Endothelial cell (in vitro differentiated cells): ENCODE measurements around the gene PTGR1. TPM values are rescaled to one million over a fixed set of nuclear protein-coding genes. Genes with fewer than 3 reads are reported as not detected.

Experiments
- DNase-seq: peaks from one replicate; pipeline ENCODE4 v3.0.0; 2021; ENCODE audit warnings: low spot score
- H3K27ac Mint-ChIP-seq: one replicate; pipeline ENCODE4 v1.8.0; 2021; ENCODE audit warnings: mixed read lengths, inconsistent platforms; ENCODE audit not compliant: unreplicated experiment
- H3K27me3 Mint-ChIP-seq: one replicate; pipeline ENCODE4 v1.8.0; 2021; ENCODE audit warnings: mild to moderate bottlenecking, moderate library complexity, mixed read lengths, inconsistent platforms; ENCODE audit not compliant: unreplicated experiment
- H3K36me3 Mint-ChIP-seq: one replicate; pipeline ENCODE4 v1.8.0; 2021; ENCODE audit warnings: mild to moderate bottlenecking, low read depth, mixed read lengths, inconsistent platforms; ENCODE audit not compliant: unreplicated experiment
- H3K4me1 Mint-ChIP-seq: one replicate; pipeline ENCODE4 v1.8.0; 2021; ENCODE audit warnings: mild to moderate bottlenecking, mixed read lengths, inconsistent platforms; ENCODE audit not compliant: unreplicated experiment
- H3K4me3 Mint-ChIP-seq: one replicate; pipeline ENCODE4 v1.8.0; 2021; ENCODE audit warnings: mild to moderate bottlenecking, mixed read lengths, inconsistent platforms; ENCODE audit not compliant: unreplicated experiment
- H3K9me3 Mint-ChIP-seq: one replicate; pipeline ENCODE4 v1.8.0; 2021; ENCODE audit warnings: mixed read lengths, inconsistent platforms; ENCODE audit not compliant: unreplicated experiment
- total RNA-seq: library from RNA; stranded (reverse); fragmentation: NEBNext Ultra II Directional; extraction: Animal tissue kit (Norgen Biotek cat#: 25700); gene quantifications from one replicate; pipeline ENCODE4 v1.2.1, GENCODE V29; 2021; ENCODE audit not compliant: unreplicated experiment
- TF ChIP-seq, protein P1 (sequence below): fragments of 200-600 bp; sonication (generic); IDR thresholded peaks from one replicate; pipeline ENCODE4 v1.5.0; 2021; ENCODE audit warnings: antibody characterized with exemption; ENCODE audit not compliant: unreplicated experiment

Gene PTGR1
- total RNA-seq, 1 donor from 2014 or later = 45.7 TPM

DNA sequence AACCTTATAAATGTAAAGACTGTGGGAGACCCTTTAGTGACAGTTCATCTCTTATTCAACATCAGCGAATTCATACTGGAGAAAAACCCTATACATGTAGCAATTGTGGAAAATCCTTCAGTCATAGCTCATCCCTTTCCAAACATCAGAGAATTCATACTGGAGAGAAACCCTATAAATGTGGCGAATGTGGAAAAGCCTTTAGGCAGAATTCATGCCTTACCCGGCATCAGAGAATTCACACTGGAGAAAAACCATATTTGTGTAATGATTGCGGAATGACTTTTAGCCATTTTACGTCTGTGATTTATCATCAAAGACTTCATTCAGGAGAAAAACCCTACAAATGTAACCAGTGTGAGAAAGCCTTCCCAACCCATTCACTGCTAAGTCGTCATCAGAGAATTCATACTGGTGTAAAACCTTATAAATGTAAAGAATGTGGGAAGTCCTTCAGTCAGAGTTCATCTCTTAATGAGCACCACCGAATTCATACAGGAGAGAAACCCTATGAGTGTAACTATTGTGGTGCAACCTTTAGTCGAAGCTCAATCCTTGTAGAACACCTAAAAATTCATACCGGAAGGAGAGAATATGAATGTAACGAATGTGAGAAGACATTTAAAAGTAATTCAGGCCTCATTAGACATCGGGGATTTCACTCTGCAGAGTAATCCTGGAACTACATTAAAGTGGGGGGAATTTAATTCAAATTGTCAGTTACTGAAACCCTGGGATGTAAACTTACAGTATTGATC lies 56.8 kb downstream of the PTGR1 start:
- Mint-ChIP-seq H3K27me3 (no peaks in the 10 kb centered on the region), H3K4me3 (peak overlapping the region; percentile 71), H3K27ac (no peak overlapping the region), H3K36me3 (peaks cover 94% of the 10 kb centered on the region), H3K9me3 (peaks cover 40% of the 10 kb centered on the region), H3K4me1 (no peaks in the 10 kb centered on the region)
- no peak for DNase-seq
- TF ChIP-seq, protein P1, sequence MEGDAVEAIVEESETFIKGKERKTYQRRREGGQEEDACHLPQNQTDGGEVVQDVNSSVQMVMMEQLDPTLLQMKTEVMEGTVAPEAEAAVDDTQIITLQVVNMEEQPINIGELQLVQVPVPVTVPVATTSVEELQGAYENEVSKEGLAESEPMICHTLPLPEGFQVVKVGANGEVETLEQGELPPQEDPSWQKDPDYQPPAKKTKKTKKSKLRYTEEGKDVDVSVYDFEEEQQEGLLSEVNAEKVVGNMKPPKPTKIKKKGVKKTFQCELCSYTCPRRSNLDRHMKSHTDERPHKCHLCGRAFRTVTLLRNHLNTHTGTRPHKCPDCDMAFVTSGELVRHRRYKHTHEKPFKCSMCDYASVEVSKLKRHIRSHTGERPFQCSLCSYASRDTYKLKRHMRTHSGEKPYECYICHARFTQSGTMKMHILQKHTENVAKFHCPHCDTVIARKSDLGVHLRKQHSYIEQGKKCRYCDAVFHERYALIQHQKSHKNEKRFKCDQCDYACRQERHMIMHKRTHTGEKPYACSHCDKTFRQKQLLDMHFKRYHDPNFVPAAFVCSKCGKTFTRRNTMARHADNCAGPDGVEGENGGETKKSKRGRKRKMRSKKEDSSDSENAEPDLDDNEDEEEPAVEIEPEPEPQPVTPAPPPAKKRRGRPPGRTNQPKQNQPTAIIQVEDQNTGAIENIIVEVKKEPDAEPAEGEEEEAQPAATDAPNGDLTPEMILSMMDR = no peak

GRCh38 chr9:111533099-111533790 lies 66.2 kb downstream of the PTGR1 start:
- DNase-seq = no peak
- no peak overlapping the region for H3K27ac Mint-ChIP-seq
- peak overlapping the region; percentile 67 for H3K4me3 Mint-ChIP-seq
- TF ChIP-seq, protein P1 = no peak
- peaks cover 4% of the 10 kb centered on the region for H3K4me1 Mint-ChIP-seq
- H3K27me3 Mint-ChIP-seq = no peaks in the 10 kb centered on the region
- H3K9me3 Mint-ChIP-seq = peaks cover 14% of the 10 kb centered on the region
- H3K36me3 Mint-ChIP-seq = peaks cover 49% of the 10 kb centered on the region

DNA sequence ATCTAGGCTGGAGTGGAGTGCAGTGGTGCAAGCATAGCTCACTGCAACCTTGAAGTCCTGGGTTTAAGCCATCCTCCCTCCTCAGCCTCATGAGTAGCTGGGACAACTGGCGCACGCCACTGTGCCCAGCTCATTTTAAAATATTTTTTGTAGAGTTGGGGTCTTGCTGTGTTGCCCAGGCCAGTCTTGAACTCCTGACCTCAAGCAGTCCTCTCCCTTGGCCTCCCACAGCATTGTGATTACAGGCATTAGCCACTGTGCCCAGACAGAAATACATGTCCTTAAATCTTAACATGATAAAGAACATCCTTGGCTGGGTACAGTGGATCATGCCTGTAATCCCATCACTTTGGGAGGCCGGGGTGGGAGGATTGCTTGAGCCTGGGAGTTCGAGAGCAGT lies 67.7 kb downstream of the PTGR1 start:
- H3K36me3 Mint-ChIP-seq = peaks cover 38% of the 10 kb centered on the region
- peaks cover 9% of the 10 kb centered on the region for H3K4me1 Mint-ChIP-seq
- H3K27me3 Mint-ChIP-seq = no peaks in the 10 kb centered on the region
- peaks cover 10% of the 10 kb centered on the region for H3K9me3 Mint-ChIP-seq
- no peak overlapping the region for H3K4me3 Mint-ChIP-seq
- H3K27ac Mint-ChIP-seq = no peak overlapping the region
- no peak for DNase-seq
- TF ChIP-seq, protein P1 = no peak

DNA sequence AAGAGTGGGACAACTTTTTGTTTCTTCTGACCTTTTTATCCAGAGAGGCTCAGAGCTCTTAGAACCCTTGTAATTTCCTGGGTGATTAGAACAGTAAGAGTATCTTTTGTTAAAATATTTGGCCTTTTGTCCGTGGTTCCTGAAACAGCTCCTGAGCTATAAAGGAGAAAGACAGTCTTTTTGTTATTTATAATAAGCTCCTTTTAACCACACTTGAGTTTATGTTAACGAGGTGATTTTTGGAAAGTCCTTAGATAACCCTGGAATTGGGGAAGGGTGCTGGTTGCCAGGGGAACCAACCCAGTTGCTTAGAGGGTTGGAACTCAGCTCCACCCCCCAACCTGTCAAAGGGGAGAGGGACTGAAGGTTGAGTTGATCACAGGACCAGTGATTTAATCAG lies 69.7 kb downstream of the PTGR1 start:
- peaks cover 8% of the 10 kb centered on the region for H3K27me3 Mint-ChIP-seq
- TF ChIP-seq, protein P1 = no peak
- DNase-seq = no peak
- no peak overlapping the region for H3K4me3 Mint-ChIP-seq
- peaks cover 36% of the 10 kb centered on the region for H3K36me3 Mint-ChIP-seq
- H3K9me3 Mint-ChIP-seq = peaks cover 6% of the 10 kb centered on the region
- peaks cover 21% of the 10 kb centered on the region for H3K4me1 Mint-ChIP-seq
- peak overlapping the region; percentile 48 for H3K27ac Mint-ChIP-seq

DNA sequence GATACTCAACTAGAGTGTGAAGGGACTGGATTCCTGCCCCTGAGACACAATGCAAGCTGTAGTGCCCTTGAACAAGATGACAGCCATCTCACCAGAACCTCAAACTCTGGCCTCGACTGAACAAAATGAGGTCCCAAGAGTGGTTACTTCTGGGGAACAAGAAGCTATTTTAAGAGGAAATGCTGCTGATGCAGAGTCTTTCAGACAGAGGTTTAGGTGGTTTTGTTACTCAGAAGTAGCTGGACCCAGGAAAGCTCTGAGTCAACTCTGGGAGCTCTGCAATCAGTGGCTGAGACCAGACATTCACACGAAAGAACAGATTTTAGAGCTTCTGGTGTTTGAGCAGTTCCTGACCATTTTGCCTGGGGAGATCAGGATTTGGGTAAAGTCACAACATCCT lies 72.1 kb downstream of the PTGR1 start:
- H3K27ac Mint-ChIP-seq = no peak overlapping the region
- H3K9me3 Mint-ChIP-seq = no peaks in the 10 kb centered on the region
- peaks cover 13% of the 10 kb centered on the region for H3K27me3 Mint-ChIP-seq
- no peak overlapping the region for H3K4me3 Mint-ChIP-seq
- DNase-seq = no peak
- peaks cover 39% of the 10 kb centered on the region for H3K4me1 Mint-ChIP-seq
- TF ChIP-seq, protein P1 = no peak
- H3K36me3 Mint-ChIP-seq = peaks cover 23% of the 10 kb centered on the region
